ENCODE data around the gene LRP3. TPM values are rescaled to one million over a fixed set of nuclear protein-coding genes. Genes with fewer than 3 reads are reported as not detected.

Gene LRP3
- total and polyA plus RNA-seq, 4 experiments from 2014 or later = 0.32 TPM; not detected in 3

- intact Hi-C loops (cut with micrococcal nuclease) = no loop called here
- H3K4me3 Mint-ChIP-seq = no peak overlapping the region
- no peak overlapping the region for H3K27ac ChIP-seq (ENCODE audit: low read depth, low read length)
- no peaks in the 10 kb centered on the region for H3K27me3 Mint-ChIP-seq
- no peak for DNase-seq
- no peaks in the 10 kb centered on the region for H3K4me1 Mint-ChIP-seq
- H3K9me3 Mint-ChIP-seq = peaks cover 0 to 11% (median 0%) of the 10 kb centered on the region in 8 donors
- ChIA-PET CTCF (ENCODE audit: partially characterized antibody) (interaction anchor here (1.0 to 5.4 kb wide), 3 partner anchors 11 to 160 kb away, joined by 4 to 44 read pairs (median 9); no protein-coding TSS in a partner anchor), POLR2A (ENCODE audit: partially characterized antibody) (no interaction called here)
- peaks cover 0 to 3% of the 10 kb centered on the region in 2 donors for H3K9me3 ChIP-seq (ENCODE audit: control insufficient read depth in 1 of 2, low read length in 2 of 2)
- H3K4me1 ChIP-seq (ENCODE audit: insufficient read depth, low read length) = no peaks in the 10 kb centered on the region
- no peaks in the 10 kb centered on the region for H3K36me3 Mint-ChIP-seq
- no peaks in the 10 kb centered on the region for H3K36me3 ChIP-seq (ENCODE audit: insufficient read depth, low read length)
- no peak overlapping the region for H3K27ac Mint-ChIP-seq
- H3K27me3 ChIP-seq (ENCODE audit: insufficient read depth, low read length) = no peaks in the 10 kb centered on the region
- H3K4me3 ChIP-seq (ENCODE audit: low read length in 2 of 2) = no peak overlapping the region
Observed at GRCh38 chr19:33246709-33247440, 52.7 kb downstream of the LRP3 start.

DNA sequence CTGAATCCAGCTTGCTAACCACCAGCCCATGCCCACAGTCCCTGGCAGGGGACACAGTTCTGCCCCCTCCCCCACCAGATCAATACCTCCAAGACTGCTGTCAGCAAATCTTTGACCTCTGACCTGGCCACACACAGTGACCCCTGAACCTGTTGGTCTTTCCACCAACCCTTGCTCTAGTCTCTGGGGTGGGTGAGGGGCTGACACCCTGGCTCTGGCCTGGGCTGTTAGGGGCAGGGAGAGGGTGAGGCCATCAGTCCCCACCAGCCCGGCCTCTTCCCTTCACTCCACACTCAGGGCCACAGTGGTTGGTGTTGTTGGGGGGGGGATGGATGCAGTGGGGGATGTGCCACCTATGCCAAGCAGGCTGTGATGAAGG, 53.3 kb downstream of the LRP3 start:
- H3K4me3 ChIP-seq (ENCODE audit: low read length in 2 of 2) = no peak overlapping the region
- no peak for DNase-seq
- POLR2A ChIA-PET (ENCODE audit: partially characterized antibody) = no interaction called here
- peaks cover 0 to 11% (median 0%) of the 10 kb centered on the region in 8 donors for H3K9me3 Mint-ChIP-seq
- H3K27me3 ChIP-seq (ENCODE audit: insufficient read depth, low read length) = no peaks in the 10 kb centered on the region
- no peak overlapping the region for H3K27ac Mint-ChIP-seq
- H3K36me3 Mint-ChIP-seq = no peaks in the 10 kb centered on the region
- H3K4me1 Mint-ChIP-seq = no peaks in the 10 kb centered on the region
- no peaks in the 10 kb centered on the region for H3K4me1 ChIP-seq (ENCODE audit: insufficient read depth, low read length)
- no peak overlapping the region for H3K4me3 Mint-ChIP-seq
- no peak overlapping the region for H3K27ac ChIP-seq (ENCODE audit: low read depth, low read length)
- CTCF ChIA-PET (ENCODE audit: partially characterized antibody) = interaction anchor here (1.0 to 2.7 kb wide), 2 partner anchors 11 to 159 kb away, joined by 4 to 9 read pairs; no protein-coding TSS in a partner anchor
- no peaks in the 10 kb centered on the region for H3K36me3 ChIP-seq (ENCODE audit: insufficient read depth, low read length)
- peaks cover 0 to 3% of the 10 kb centered on the region in 2 donors for H3K9me3 ChIP-seq (ENCODE audit: control insufficient read depth in 1 of 2, low read length in 2 of 2)
- H3K27me3 Mint-ChIP-seq = no peaks in the 10 kb centered on the region
- intact Hi-C loops (cut with micrococcal nuclease) = no loop called here

DNA sequence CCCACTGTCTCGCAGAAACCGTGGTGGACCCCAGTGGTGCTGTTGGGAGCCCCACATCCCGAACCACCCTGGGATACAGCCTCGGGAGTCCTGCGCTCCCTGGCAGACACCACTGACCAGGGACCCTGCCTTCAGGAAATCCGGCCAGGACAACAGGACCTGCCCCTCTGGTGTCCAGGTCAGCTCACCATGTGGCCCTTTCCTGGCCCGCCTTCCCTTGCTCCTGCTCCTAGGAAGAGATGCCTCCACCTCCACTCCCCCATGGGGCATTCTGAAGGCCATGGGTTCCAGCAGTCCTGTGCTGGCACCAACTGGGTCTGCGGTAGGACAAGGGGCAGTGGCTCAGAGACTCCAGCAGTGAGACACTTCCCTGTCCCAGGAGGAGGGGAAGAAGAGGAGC, 54.0 kb downstream of the LRP3 start:
- no peak for DNase-seq
- H3K9me3 Mint-ChIP-seq = peaks cover 0 to 11% (median 0%) of the 10 kb centered on the region in 8 donors
- intact Hi-C loops (cut with micrococcal nuclease) = no loop called here
- no peaks in the 10 kb centered on the region for H3K27me3 Mint-ChIP-seq
- Histone ChIP-seq H3K4me3 (ENCODE audit: low read length in 2 of 2) (no peak overlapping the region), H3K27ac (ENCODE audit: low read depth, low read length) (no peak overlapping the region), H3K9me3 (ENCODE audit: control insufficient read depth in 1 of 2, low read length in 2 of 2) (peaks cover 0 to 3% of the 10 kb centered on the region in 2 donors), H3K4me1 (ENCODE audit: insufficient read depth, low read length) (no peaks in the 10 kb centered on the region), H3K27me3 (ENCODE audit: insufficient read depth, low read length) (no peaks in the 10 kb centered on the region), H3K36me3 (ENCODE audit: insufficient read depth, low read length) (no peaks in the 10 kb centered on the region)
- no peak overlapping the region for H3K27ac Mint-ChIP-seq
- H3K4me3 Mint-ChIP-seq = no peak overlapping the region
- no peaks in the 10 kb centered on the region for H3K36me3 Mint-ChIP-seq
- ChIA-PET POLR2A (ENCODE audit: partially characterized antibody) (no interaction called here), CTCF (ENCODE audit: partially characterized antibody) (no interaction called here)
- no peaks in the 10 kb centered on the region for H3K4me1 Mint-ChIP-seq

DNA sequence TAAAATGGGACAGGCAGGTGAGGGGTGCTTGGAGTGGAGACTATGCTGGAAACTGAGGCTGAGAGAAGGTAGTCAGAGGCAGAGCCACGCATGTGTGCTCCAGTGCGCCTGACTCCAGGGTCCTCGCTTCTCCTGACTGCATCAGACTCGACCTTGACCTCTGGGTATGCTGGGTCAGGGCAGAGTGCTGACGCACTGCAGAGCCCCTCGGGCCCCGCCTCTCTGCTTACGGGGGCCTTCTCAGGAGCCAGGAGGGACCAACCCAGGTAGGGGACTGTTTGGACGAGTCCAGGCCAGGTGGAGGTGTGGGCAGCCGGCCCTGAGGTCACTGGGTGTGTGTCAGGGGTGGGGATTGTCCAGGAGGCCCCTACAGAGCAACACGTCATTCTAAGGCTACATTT, 54.4 kb downstream of the LRP3 start:
- Histone ChIP-seq H3K4me3 (ENCODE audit: low read length in 2 of 2) (no peak overlapping the region), H3K36me3 (ENCODE audit: insufficient read depth, low read length) (no peaks in the 10 kb centered on the region), H3K27ac (ENCODE audit: low read depth, low read length) (no peak overlapping the region), H3K27me3 (ENCODE audit: insufficient read depth, low read length) (no peaks in the 10 kb centered on the region), H3K4me1 (ENCODE audit: insufficient read depth, low read length) (no peaks in the 10 kb centered on the region), H3K9me3 (ENCODE audit: control insufficient read depth in 1 of 2, low read length in 2 of 2) (peaks cover 0 to 3% of the 10 kb centered on the region in 2 donors)
- POLR2A ChIA-PET (ENCODE audit: partially characterized antibody) = no interaction called here
- no peaks in the 10 kb centered on the region for H3K27me3 Mint-ChIP-seq
- no peak overlapping the region for H3K27ac Mint-ChIP-seq
- no peak overlapping the region for H3K4me3 Mint-ChIP-seq
- no peaks in the 10 kb centered on the region for H3K4me1 Mint-ChIP-seq
- H3K36me3 Mint-ChIP-seq = no peaks in the 10 kb centered on the region
- DNase-seq = no peak
- intact Hi-C loops (cut with micrococcal nuclease) = no loop called here
- peaks cover 0 to 11% (median 0%) of the 10 kb centered on the region in 8 donors for H3K9me3 Mint-ChIP-seq
- CTCF ChIA-PET (ENCODE audit: partially characterized antibody) = no interaction called here

DNA sequence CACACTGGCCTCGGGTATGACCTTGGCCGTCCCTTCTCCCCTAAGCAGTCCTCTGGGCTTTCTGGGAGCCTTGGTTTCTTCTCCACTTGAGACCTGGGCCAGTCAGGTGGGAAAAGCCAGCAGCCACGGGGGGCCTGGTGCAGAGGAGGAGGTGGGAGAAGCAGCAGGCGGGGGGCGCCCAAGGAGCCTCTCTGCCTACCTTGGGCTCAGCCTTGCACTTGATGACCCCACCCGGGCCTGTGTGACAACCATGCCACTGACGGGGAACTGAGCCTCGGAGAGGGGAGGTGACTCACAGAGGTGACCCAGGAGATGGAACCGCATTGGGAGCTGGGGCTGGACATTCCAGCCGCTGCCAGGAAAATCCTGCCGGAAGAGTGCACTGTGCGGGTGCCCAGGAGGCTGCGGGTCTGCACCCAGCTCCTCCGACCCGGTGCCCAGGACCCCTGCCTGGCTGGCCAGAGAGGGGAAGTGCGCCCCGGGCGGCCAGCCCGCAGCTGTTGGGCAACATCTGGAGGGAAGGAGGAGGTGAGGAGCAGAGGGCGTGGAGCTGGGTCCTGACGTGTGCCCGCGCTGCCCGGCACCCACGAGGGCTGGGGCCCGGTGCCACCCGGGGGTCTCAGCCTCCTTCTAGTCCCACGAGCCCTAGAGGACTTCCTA, 55.0 kb downstream of the LRP3 start:
- peaks cover 0 to 11% (median 0%) of the 10 kb centered on the region in 8 donors for H3K9me3 Mint-ChIP-seq
- Histone ChIP-seq H3K36me3 (ENCODE audit: insufficient read depth, low read length) (no peaks in the 10 kb centered on the region), H3K27me3 (ENCODE audit: insufficient read depth, low read length) (no peaks in the 10 kb centered on the region), H3K9me3 (ENCODE audit: control insufficient read depth in 1 of 2, low read length in 2 of 2) (peaks cover 0 to 3% of the 10 kb centered on the region in 2 donors), H3K27ac (ENCODE audit: low read depth, low read length) (no peak overlapping the region), H3K4me3 (ENCODE audit: low read length in 2 of 2) (no peak overlapping the region), H3K4me1 (ENCODE audit: insufficient read depth, low read length) (no peaks in the 10 kb centered on the region)
- no peak overlapping the region for H3K4me3 Mint-ChIP-seq
- ChIA-PET CTCF (ENCODE audit: partially characterized antibody) (no interaction called here), POLR2A (ENCODE audit: partially characterized antibody) (no interaction called here)
- H3K36me3 Mint-ChIP-seq = no peaks in the 10 kb centered on the region
- no peak for DNase-seq
- no peak overlapping the region for H3K27ac Mint-ChIP-seq
- H3K27me3 Mint-ChIP-seq = no peaks in the 10 kb centered on the region
- intact Hi-C loops (cut with micrococcal nuclease) = no loop called here
- no peaks in the 10 kb centered on the region for H3K4me1 Mint-ChIP-seq

GRCh38 chr19:33249740-33250366, 55.7 kb downstream of the LRP3 start:
- no peaks in the 10 kb centered on the region for H3K4me1 ChIP-seq (ENCODE audit: insufficient read depth, low read length)
- no peaks in the 10 kb centered on the region for H3K36me3 ChIP-seq (ENCODE audit: insufficient read depth, low read length)
- no peaks in the 10 kb centered on the region for H3K4me1 Mint-ChIP-seq
- H3K27ac ChIP-seq (ENCODE audit: low read depth, low read length) = no peak overlapping the region
- peaks cover 0 to 9% (median 0%) of the 10 kb centered on the region in 8 donors for H3K9me3 Mint-ChIP-seq
- ChIA-PET CTCF (ENCODE audit: partially characterized antibody) (no interaction called here), POLR2A (ENCODE audit: partially characterized antibody) (no interaction called here)
- no peak overlapping the region for H3K4me3 ChIP-seq (ENCODE audit: low read length in 2 of 2)
- H3K4me3 Mint-ChIP-seq = no peak overlapping the region
- no peak for DNase-seq
- peaks cover 0 to 3% of the 10 kb centered on the region in 2 donors for H3K9me3 ChIP-seq (ENCODE audit: control insufficient read depth in 1 of 2, low read length in 2 of 2)
- no peak overlapping the region for H3K27ac Mint-ChIP-seq
- intact Hi-C loops (cut with micrococcal nuclease) = no loop called here
- no peaks in the 10 kb centered on the region for H3K36me3 Mint-ChIP-seq
- H3K27me3 ChIP-seq (ENCODE audit: insufficient read depth, low read length) = no peaks in the 10 kb centered on the region
- no peaks in the 10 kb centered on the region for H3K27me3 Mint-ChIP-seq

DNA sequence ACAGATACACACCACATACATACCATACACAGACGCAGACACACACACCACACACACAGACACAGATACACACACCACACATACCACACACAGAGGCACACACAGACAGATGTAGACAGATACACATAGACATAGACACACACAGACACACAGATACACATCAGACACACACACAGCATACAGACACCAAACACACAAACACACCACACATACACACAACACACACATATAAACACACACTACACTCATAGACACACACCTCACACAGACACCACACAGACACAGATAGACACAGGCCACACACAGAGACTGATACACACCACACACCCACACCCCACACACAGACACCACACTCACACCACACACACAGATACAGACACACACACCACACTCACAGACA, 56.4 kb downstream of the LRP3 start:
- H3K27me3 Mint-ChIP-seq = no peaks in the 10 kb centered on the region
- H3K9me3 Mint-ChIP-seq = peaks cover 0 to 6% (median 0%) of the 10 kb centered on the region in 8 donors
- intact Hi-C loops (cut with micrococcal nuclease) = no loop called here
- no peak overlapping the region for H3K4me3 Mint-ChIP-seq
- no peaks in the 10 kb centered on the region for H3K4me1 ChIP-seq (ENCODE audit: insufficient read depth, low read length)
- H3K27ac Mint-ChIP-seq = no peak overlapping the region
- no peaks in the 10 kb centered on the region for H3K4me1 Mint-ChIP-seq
- no peaks in the 10 kb centered on the region for H3K27me3 ChIP-seq (ENCODE audit: insufficient read depth, low read length)
- H3K36me3 ChIP-seq (ENCODE audit: insufficient read depth, low read length) = no peaks in the 10 kb centered on the region
- no peak for DNase-seq
- H3K36me3 Mint-ChIP-seq = no peaks in the 10 kb centered on the region
- H3K9me3 ChIP-seq (ENCODE audit: control insufficient read depth in 1 of 2, low read length in 2 of 2) = peaks cover 0 to 3% of the 10 kb centered on the region in 2 donors
- H3K27ac ChIP-seq (ENCODE audit: low read depth, low read length) = no peak overlapping the region
- ChIA-PET CTCF (ENCODE audit: partially characterized antibody) (no interaction called here), POLR2A (ENCODE audit: partially characterized antibody) (no interaction called here)
- no peak overlapping the region for H3K4me3 ChIP-seq (ENCODE audit: low read length in 2 of 2)

All from CD4-positive, alpha-beta memory T cell (primary cell).